Thyroid gland (tissue), 4 donors: ENCODE measurements around the gene AGPAT4.

ENCODE experiments used
- CTCF ChIP-seq, 6 experiments: fragments of 200-600 bp in 3 of 6; fragments of 450-650 bp in 3 of 6; sonication (generic) in 3 of 6; IDR thresholded peaks; one replicate each; pipeline ENCODE4 v1.5.1; 2016 to 2019; ENCODE audit warnings: antibody characterized with exemption in 6 of 6, mild to moderate bottlenecking in 2 of 6, inconsistent platforms in 1 of 6, moderate library complexity in 1 of 6
- POLR2A ChIP-seq, 2 donors: fragments of 450-650 bp; IDR thresholded peaks; one replicate each; pipeline ENCODE4 v1.6.1; 2017; ENCODE audit warnings: antibody characterized with exemption in 2 of 2, mild to moderate bottlenecking in 2 of 2, moderate library complexity in 1 of 2

DNA sequence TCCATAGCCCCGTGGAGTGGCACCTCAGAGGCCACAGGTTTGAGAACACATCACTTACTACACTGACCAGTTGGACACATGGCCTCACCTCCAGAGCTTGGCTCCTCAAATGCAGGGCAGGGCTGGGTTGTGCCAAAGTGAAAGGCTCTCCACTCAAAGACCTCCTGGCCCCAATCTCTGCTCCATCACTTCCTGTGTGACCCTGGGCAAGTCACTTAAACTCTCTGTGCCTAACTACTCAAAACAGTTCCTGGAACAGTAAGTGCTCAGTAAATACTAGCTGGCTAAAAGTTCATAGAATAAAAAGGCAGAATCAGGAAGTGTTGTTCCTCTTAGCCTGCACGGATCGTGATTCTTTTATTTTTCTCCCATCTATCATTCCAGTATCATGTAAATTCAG, 50.2 kb downstream of the AGPAT4 start:
- no peak for TF ChIP-seq CTCF (IDR thresholded peaks at IDR 0.05)
- TF ChIP-seq POLR2A (IDR thresholded peaks at IDR 0.05) = no peak
